Neural cell (in vitro differentiated cells): ENCODE data around the gene DPF3. TPM values are rescaled to one million over a fixed set of nuclear protein-coding genes. Genes with fewer than 3 reads are reported as not detected.

Experiments
- H2AFZ ChIP-seq: fragments of 200-600, 300-800 bp; sonication (generic), shearing (Covaris generic); 2 replicates; pipeline ENCODE4 v1.6.0; 2014; ENCODE audit warnings: low read depth, mild to moderate bottlenecking, antibody characterized with exemption, low read length, moderate library complexity
- H3F3A ChIP-seq: fragments of 200-600 bp; shearing (Covaris generic); 2 replicates; pipeline ENCODE4 v1.6.1; 2016; ENCODE audit warnings: mild to moderate bottlenecking, moderate library complexity, mixed read lengths, antibody characterized with exemption, low read length; ENCODE audit not compliant: insufficient read depth, poor library complexity, severe bottlenecking
- H3K27ac ChIP-seq: fragments of 200-600, 300-800 bp; sonication (generic), shearing (Covaris generic); 2 replicates; pipeline ENCODE4 v1.5.1; 2014; ENCODE audit warnings: mild to moderate bottlenecking, low read length, moderate library complexity
- H3K27me3 ChIP-seq: fragments of 300-800, 200-600 bp; sonication (generic), shearing (Covaris generic); 2 replicates; pipeline ENCODE4 v1.6.0; 2014; ENCODE audit warnings: mild to moderate bottlenecking, low read depth, low read length, moderate library complexity; ENCODE audit not compliant: insufficient read depth
- H3K36me3 ChIP-seq: fragments of 300-800, 200-600 bp; sonication (generic), shearing (Covaris generic); 2 replicates; pipeline ENCODE4 v1.5.1; 2014; ENCODE audit warnings: mild to moderate bottlenecking, antibody characterized with exemption, low read length, moderate library complexity; ENCODE audit not compliant: insufficient read depth
- H3K4me2 ChIP-seq: fragments of 300-800, 200-600 bp; sonication (generic), shearing (Covaris generic); 2 replicates; pipeline ENCODE4 v1.6.0; 2014; ENCODE audit warnings: mild to moderate bottlenecking, low read length
- H3K4me3 ChIP-seq: fragments of 300-800, 200-600 bp; sonication (generic), shearing (Covaris generic); 2 replicates; pipeline ENCODE4 v1.5.1; 2014; ENCODE audit warnings: mild to moderate bottlenecking, low read length, moderate library complexity
- H3K79me2 ChIP-seq: fragments of 200-600 bp; shearing (Covaris generic); replicated peaks from 2 replicates; pipeline ENCODE4 v1.6.0; 2014; ENCODE audit warnings: mild to moderate bottlenecking, low read length, moderate library complexity; ENCODE audit not compliant: insufficient read depth
- H3K9ac ChIP-seq: fragments of 300-800, 200-600 bp; sonication (generic), shearing (Covaris generic); 2 replicates; pipeline ENCODE4 v1.6.1; 2016; ENCODE audit warnings: mild to moderate bottlenecking, low read length, mixed read lengths
- H3K9me2 ChIP-seq: fragments of 200-600 bp; shearing (Covaris generic); 2 replicates; pipeline ENCODE4 v1.6.1; 2016; ENCODE audit warnings: mild to moderate bottlenecking, low read length, mixed read lengths; ENCODE audit not compliant: insufficient read depth
- H3K9me3 ChIP-seq: fragments of 200-600, 300-800 bp; sonication (generic), shearing (Covaris generic); 2 replicates; pipeline ENCODE4 v1.6.1; 2016; ENCODE audit warnings: mild to moderate bottlenecking, mixed run types, low read length, moderate library complexity, mixed read lengths
- H4K20me1 ChIP-seq: fragments of 200-600 bp; shearing (Covaris generic); 2 replicates; pipeline ENCODE4 v1.6.1; 2016; ENCODE audit warnings: mild to moderate bottlenecking, mixed run types; ENCODE audit not compliant: insufficient read depth
- CTCF ChIP-seq: fragments of 450-650 bp; IDR thresholded peaks from 2 replicates; pipeline ENCODE4 v1.5.1; 2014; ENCODE audit warnings: antibody characterized with exemption, mild to moderate bottlenecking, moderate library complexity; ENCODE audit not compliant: poor library complexity, severe bottlenecking
- EP300 ChIP-seq: fragments of 450-650 bp; conservative IDR thresholded peaks from 2 replicates; pipeline ENCODE4 v1.6.1; 2014; ENCODE audit warnings: antibody characterized with exemption, mild to moderate bottlenecking, moderate library complexity; ENCODE audit not compliant: poor library complexity, severe bottlenecking
- EZH2 ChIP-seq: fragments of 200-600, 300-800 bp; shearing (Covaris generic), sonication (generic); IDR thresholded peaks from 2 replicates; pipeline ENCODE4 v1.6.1; 2014; ENCODE audit warnings: antibody characterized with exemption, low read length, borderline replicate concordance, mild to moderate bottlenecking; ENCODE audit not compliant: insufficient read depth, poor library complexity, severe bottlenecking
- MXI1 ChIP-seq: fragments of 450-650 bp; conservative IDR thresholded peaks from 2 replicates; pipeline ENCODE4 v1.6.1; 2014; ENCODE audit warnings: antibody characterized with exemption, mild to moderate bottlenecking; ENCODE audit not compliant: poor library complexity, severe bottlenecking
- POLR2AphosphoS5 ChIP-seq: IDR thresholded peaks from 2 replicates; pipeline ENCODE4 v1.6.1; 2012
- RAD21 ChIP-seq: fragments of 450-650 bp; conservative IDR thresholded peaks from 2 replicates; pipeline ENCODE4 v1.6.1; 2014; ENCODE audit warnings: antibody characterized with exemption, mild to moderate bottlenecking, moderate library complexity
- SMC3 ChIP-seq: fragments of 450-650 bp; conservative IDR thresholded peaks from 2 replicates; pipeline ENCODE4 v1.6.1; 2014; ENCODE audit warnings: antibody characterized with exemption, mild to moderate bottlenecking, moderate library complexity; ENCODE audit not compliant: poor library complexity
- TAF1 ChIP-seq: IDR thresholded peaks from 2 replicates; pipeline ENCODE4 v1.6.1; 2012; ENCODE audit warnings: low read depth
- polyA plus RNA-seq: library from polyadenylated mRNA; depleted of rRNA; stranded (reverse); fragments of >200 nt; gene quantifications from 2 replicates; pipeline ENCODE4 v1.2.3, GENCODE V29; 2014
- TF ChIP-seq, protein P1 (sequence below): IDR thresholded peaks from 2 replicates; pipeline ENCODE4 v1.6.1; 2012; ENCODE audit warnings: borderline replicate concordance

DPF3 gene
- polyA plus RNA-seq, 1 donor from 2014 or later: 2.9 TPM

GRCh38 chr14:72747652-72748051 lies 146.2 kb downstream of the DPF3 start:
- Histone ChIP-seq H3K4me2 (no peak overlapping the region), H3K4me3 (no peak overlapping the region), H3K9me2 (no peaks in the 10 kb centered on the region), H3K9ac (no peak overlapping the region), H3K9me3 (no peaks in the 10 kb centered on the region), H3K79me2 (no peaks in the 10 kb centered on the region), H3K27ac (no peak overlapping the region), H2AFZ (no peak overlapping the region), H3F3A (no peaks in the 10 kb centered on the region), H4K20me1 (no peaks in the 10 kb centered on the region), H3K36me3 (no peaks in the 10 kb centered on the region), H3K27me3 (no peaks in the 10 kb centered on the region)
- no peak for TF ChIP-seq MXI1
- no peak for TF ChIP-seq EP300
- no peak for TF ChIP-seq SMC3
- TF ChIP-seq TAF1: no peak
- TF ChIP-seq, protein P1, sequence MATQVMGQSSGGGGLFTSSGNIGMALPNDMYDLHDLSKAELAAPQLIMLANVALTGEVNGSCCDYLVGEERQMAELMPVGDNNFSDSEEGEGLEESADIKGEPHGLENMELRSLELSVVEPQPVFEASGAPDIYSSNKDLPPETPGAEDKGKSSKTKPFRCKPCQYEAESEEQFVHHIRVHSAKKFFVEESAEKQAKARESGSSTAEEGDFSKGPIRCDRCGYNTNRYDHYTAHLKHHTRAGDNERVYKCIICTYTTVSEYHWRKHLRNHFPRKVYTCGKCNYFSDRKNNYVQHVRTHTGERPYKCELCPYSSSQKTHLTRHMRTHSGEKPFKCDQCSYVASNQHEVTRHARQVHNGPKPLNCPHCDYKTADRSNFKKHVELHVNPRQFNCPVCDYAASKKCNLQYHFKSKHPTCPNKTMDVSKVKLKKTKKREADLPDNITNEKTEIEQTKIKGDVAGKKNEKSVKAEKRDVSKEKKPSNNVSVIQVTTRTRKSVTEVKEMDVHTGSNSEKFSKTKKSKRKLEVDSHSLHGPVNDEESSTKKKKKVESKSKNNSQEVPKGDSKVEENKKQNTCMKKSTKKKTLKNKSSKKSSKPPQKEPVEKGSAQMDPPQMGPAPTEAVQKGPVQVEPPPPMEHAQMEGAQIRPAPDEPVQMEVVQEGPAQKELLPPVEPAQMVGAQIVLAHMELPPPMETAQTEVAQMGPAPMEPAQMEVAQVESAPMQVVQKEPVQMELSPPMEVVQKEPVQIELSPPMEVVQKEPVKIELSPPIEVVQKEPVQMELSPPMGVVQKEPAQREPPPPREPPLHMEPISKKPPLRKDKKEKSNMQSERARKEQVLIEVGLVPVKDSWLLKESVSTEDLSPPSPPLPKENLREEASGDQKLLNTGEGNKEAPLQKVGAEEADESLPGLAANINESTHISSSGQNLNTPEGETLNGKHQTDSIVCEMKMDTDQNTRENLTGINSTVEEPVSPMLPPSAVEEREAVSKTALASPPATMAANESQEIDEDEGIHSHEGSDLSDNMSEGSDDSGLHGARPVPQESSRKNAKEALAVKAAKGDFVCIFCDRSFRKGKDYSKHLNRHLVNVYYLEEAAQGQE: no peak
- TF ChIP-seq POLR2AphosphoS5: no peak
- TF ChIP-seq RAD21: no peak
- TF ChIP-seq CTCF: no peak
- TF ChIP-seq EZH2: no peak

GRCh38 chr14:72745991-72746980 lies 147.6 kb downstream of the DPF3 start:
- H3K9ac ChIP-seq: no peak overlapping the region
- no peak overlapping the region for H3K4me2 ChIP-seq
- H3K79me2 ChIP-seq: no peaks in the 10 kb centered on the region
- H3K27ac ChIP-seq: no peak overlapping the region
- TF ChIP-seq, protein P1: no peak
- TF ChIP-seq POLR2AphosphoS5 (no peak), RAD21 (no peak), EP300 (no peak), CTCF (no peak), EZH2 (no peak), SMC3 (no peak), TAF1 (no peak), MXI1 (no peak)
- no peaks in the 10 kb centered on the region for H3K27me3 ChIP-seq
- H3K36me3 ChIP-seq: no peaks in the 10 kb centered on the region
- H3K9me3 ChIP-seq: no peaks in the 10 kb centered on the region
- no peaks in the 10 kb centered on the region for H3K9me2 ChIP-seq
- H4K20me1 ChIP-seq: no peaks in the 10 kb centered on the region
- H2AFZ ChIP-seq: no peak overlapping the region
- H3K4me3 ChIP-seq: no peak overlapping the region
- H3F3A ChIP-seq: no peaks in the 10 kb centered on the region
